Muscle of back (tissue), 13 donors: ENCODE results near the gene HRH4. TPM values are rescaled to one million over a fixed set of nuclear protein-coding genes. Genes with fewer than 3 reads are reported as not detected.

Experiments
- DNase-seq, 3 donors: peaks; one replicate each; pipeline versions ENCODE4 v3.0.0 to v3.0.0-alpha.2; 2013
- long read RNA-seq, 9 donors: transcript quantifications; one replicate each; lab custom pipeline, GENCODE V29; 2026
- polyA plus RNA-seq, 10 donors: library from polyadenylated mRNA; unstranded; fragments of 120-200 nt; gene quantifications; one replicate each; pipeline ENCODE4 v1.2.1, GENCODE V29; 2013; ENCODE audit not compliant: insufficient read length in 10 of 10

The HRH4 gene, protein sequence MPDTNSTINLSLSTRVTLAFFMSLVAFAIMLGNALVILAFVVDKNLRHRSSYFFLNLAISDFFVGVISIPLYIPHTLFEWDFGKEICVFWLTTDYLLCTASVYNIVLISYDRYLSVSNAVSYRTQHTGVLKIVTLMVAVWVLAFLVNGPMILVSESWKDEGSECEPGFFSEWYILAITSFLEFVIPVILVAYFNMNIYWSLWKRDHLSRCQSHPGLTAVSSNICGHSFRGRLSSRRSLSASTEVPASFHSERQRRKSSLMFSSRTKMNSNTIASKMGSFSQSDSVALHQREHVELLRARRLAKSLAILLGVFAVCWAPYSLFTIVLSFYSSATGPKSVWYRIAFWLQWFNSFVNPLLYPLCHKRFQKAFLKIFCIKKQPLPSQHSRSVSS
- polyA plus RNA-seq: under 1 TPM in 6 of 10 donors, not detected in 4; 0.04 to 0.19 (median 0.12) TPM
- long read RNA-seq, donor 1: 0 reads
- long read RNA-seq, donor 2: 0 reads
- long read RNA-seq, donor 3: 0 reads
- long read RNA-seq, donor 4: 0 reads
- long read RNA-seq, donor 5: 0 reads
- long read RNA-seq, donor 6: 0 reads
- long read RNA-seq, donor 7: 0 reads
- long read RNA-seq, donor 8: 0 reads
- long read RNA-seq, donor 9: 0 reads

DNA sequence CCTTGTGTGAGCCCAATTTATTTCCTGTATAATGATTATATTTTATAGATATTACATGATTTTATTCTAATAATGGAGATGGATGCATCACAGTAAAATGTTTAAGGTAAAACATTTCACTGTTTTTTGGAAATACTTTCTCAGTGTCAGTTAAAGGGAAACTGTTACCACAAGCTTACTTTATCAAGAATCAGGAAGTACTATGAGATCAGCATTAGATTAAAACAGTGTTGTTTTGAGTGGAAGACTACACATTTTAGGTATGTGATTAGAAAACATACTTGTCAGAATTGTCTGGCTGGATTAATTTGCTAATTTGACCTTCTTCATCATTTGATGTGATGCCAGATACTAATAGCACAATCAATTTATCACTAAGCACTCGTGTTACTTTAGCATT, at the start of gene HRH4:
HRH4 (plus strand) TSS at position 250 of the 400 bp plus-strand sequence; CDS start at position 342, 92 bp downstream.
- DNase-seq: no peak

GRCh38 chr18:24413148-24413547, 47.3 kb upstream of the HRH4 start:
- peak in 1 of 3 donors; percentile 38 for DNase-seq

DNA sequence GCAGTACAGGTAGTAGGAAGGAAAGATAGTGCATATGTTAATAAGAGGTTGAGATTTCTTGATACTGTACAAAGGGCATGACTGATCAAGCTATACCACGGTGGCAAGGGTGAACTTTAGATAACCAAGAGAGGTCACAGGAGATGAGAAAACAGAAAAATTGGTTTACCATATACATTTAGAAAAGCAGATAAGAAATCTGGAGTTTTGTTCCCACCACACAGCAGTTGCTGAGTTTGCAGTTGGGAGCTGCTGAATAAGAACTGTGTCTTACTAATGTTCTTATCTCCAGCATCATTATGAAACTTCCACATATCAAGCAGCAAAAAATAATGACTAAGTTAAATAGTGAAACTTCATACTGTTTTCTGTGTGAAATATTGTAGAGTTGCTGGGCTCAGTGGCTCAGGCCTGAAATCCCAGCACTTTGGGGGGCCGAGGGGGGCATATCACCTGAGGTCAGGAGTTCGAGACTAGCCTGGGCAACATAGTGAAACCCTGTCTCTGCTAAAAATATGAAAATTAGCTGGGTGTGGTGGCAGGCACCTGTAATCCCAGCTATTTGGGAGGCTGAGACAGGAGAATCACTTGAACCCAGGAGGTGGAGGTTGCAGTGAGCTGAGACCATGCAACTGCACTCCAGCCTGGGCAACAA, 46.0 kb upstream of the HRH4 start:
- no peak for DNase-seq

- no peak for DNase-seq
Observed at GRCh38 chr18:24417480-24417879, 43.0 kb upstream of the HRH4 start.

- DNase-seq: no peak
Observed at GRCh38 chr18:24420551-24420950, 39.9 kb upstream of the HRH4 start.

- DNase-seq: no peak
Observed at GRCh38 chr18:24421831-24422230, 38.6 kb upstream of the HRH4 start.

DNA sequence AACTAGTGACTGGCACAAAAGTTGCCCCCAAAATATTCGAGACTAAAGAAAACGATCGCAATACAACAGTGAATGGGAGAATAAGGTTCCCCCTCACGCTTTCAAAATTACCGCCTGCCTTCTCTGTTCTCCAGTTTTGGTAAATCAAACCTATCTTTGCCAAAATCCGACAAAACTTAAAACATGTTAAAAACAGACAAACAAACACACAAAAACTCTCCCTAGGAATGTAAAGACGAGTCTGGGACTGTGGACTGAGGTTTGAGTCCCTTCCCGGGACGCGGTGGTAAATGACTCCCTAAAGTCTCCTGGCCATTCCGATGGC, 34.4 kb upstream of the HRH4 start:
- no peak for DNase-seq

GRCh38 chr18:24426398-24427294, 33.8 kb upstream of the HRH4 start, which contains the start of gene IMPACT:
TSS of gene IMPACT (plus strand) at chr18:24426670. CDS start at chr18:24426757, 87 bp downstream.
- DNase-seq: peak; percentile 81 to 95 (median 85)

DNA sequence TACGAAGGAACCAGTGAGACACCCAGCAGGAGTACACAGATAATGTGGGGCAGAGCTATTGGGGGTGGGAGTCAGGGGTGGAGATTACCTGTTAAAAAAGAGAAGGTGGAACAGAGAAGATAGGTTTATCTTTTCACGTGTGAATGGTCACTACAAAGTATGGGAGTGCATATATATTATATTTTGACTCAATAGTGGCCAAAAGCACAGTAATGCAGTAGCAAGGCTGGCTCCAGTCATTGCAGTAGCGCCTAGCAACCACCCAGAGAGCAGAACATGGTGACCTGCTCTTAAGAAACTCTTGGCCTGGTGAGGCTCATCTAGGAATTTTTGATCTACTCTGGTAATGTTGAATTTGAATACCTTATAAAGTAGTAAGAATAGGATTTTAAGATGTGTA, 33.0 kb upstream of the HRH4 start:
- DNase-seq: peak in 1 of 3 donors; percentile 11

DNA sequence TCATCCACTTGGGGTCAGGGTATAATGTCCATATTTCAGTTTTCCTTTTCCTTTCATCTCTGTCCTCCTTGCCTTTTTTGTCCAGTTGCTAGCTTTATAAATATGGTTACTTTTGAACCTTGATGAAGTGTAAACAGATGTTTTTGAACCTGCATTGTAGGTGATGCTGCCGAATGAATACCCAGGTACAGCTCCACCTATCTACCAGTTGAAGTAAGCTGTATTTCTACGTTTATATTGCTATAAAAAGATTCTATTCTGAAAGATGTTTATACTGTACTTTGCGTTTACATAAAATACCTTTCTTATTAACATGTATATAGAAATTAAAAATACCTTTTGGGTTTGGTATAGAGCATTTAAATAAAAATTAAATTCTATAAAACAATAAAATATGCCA, 31.7 kb upstream of the HRH4 start:
- DNase-seq: no peak

DNA sequence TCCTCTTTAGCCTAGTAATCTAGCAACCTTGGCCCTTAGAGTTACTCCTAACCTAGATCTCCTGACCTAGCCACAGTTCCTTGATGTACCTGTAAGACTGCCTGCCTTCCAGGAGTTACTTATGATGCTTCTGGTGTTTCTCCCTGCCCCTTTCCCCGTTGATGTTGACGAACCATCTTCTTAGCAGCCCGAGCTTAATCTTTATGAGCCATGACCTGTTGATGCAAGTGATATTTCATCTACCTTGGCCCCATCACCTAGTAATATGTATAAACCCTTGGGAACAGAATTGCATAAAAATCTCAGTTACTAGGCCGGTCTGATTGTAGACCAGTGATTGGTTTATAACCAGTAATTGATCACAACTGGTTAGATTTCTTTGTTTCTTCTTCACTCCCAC, 31.2 kb upstream of the HRH4 start:
- no peak for DNase-seq

- DNase-seq: no peak
Observed at GRCh38 chr18:24432618-24433017, 27.8 kb upstream of the HRH4 start.

- no peak for DNase-seq
Observed at GRCh38 chr18:24436939-24437338, 23.5 kb upstream of the HRH4 start.

GRCh38 chr18:24443870-24444269, 16.6 kb upstream of the HRH4 start:
- DNase-seq: no peak

DNA sequence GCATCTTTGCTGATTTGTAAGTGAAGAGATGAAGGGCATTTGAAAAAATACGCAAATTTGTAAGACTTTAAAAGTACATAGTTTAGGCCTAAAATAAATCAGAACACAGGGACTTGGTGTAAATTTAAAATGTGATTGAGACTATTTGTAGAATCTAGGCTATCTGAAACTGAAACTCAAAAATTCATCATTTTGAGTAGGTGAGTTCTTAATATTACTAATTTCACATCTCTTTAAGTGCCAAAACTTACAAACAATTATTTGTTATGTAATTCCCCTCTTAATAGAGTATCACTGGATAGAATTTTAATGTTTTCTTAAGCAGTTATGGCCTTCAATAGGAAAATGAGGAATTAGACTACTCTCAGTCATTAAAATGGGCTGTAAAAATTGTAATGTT, 14.0 kb upstream of the HRH4 start:
- no peak for DNase-seq

DNA sequence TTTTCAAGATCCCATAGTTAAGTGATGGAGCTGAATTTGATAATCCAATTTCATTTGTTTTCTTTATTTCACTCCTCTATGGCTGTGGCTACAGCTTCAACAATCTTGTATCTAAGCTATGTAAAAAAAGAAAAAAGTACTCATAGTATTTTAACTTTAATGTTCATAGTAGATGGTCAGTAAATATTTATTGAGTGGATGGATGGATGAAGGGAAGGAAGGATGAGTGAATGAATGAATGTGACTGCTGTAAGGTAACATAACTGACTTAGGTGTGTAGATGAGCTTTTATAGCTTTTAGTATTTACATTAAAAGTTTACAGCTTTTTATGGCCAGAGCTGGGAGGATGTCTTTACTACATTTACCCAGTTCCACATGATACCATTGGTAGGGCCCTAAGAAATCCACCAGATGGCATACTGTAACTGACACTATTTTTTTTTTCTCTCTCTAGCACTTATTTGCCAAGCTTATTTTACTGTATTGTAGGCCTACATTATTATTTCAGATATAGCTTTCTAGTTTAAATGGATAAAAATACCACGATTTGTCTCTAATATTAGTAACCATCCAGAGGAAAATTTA, 13.4 kb upstream of the HRH4 start:
- no peak for DNase-seq

GRCh38 chr18:24447961-24448360, 12.5 kb upstream of the HRH4 start:
- no peak for DNase-seq

DNA sequence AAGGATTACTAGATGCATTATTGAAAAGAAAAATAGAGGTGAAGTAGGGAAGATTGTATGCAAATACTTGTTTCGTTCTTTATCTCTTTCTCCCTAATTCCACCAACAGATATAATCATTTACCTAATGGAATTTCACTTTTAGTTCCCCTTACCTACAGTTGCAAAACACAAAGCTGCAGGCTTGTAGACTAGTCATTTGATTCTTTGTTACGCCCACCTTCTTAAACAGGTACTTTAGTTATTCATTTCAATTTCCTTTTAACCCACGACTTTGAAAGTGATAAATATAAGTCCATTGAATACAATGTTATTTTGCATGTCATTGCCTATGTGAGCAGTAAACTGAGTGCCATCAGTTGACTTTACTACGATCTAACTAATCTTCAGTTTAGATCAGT, 3.9 kb upstream of the HRH4 start:
- DNase-seq: no peak

DNA sequence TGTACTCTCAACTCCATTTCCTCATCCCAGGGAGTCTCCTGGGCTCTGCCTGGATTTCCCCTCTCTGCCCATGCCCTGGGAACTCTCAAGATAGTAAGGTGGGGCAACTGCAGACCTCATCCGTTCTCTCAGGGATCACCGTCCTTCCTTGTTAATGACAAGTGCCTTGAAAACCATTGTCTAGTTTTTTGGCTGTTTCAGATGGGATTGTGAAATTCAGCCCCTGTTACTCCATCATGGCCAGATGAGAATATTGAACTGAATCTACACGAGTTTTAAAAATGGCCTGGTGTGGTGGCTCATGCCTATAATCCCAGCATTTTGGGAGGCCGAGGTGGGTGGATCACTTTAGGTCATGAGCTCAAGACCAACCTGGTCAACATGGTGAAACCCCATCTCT, 665 bp upstream of the HRH4 start:
- DNase-seq: no peak

- no peak for DNase-seq
Observed at GRCh38 chr18:24461996-24462395, 1.6 kb downstream of the HRH4 start.
